Fibroblast of skin of abdomen (primary cell): Measurements from ENCODE around the gene PDCD1.
"Not testable (repeated sequence)": the region's sequence is repeated elsewhere in the genome, so short reads cannot be mapped to it uniquely, and the experiment has no call there.

ENCODE experiments used
- DNase-seq: peaks from one replicate; pipeline ENCODE4 v3.0.0-alpha.2; 2013

The PDCD1 gene

DNA sequence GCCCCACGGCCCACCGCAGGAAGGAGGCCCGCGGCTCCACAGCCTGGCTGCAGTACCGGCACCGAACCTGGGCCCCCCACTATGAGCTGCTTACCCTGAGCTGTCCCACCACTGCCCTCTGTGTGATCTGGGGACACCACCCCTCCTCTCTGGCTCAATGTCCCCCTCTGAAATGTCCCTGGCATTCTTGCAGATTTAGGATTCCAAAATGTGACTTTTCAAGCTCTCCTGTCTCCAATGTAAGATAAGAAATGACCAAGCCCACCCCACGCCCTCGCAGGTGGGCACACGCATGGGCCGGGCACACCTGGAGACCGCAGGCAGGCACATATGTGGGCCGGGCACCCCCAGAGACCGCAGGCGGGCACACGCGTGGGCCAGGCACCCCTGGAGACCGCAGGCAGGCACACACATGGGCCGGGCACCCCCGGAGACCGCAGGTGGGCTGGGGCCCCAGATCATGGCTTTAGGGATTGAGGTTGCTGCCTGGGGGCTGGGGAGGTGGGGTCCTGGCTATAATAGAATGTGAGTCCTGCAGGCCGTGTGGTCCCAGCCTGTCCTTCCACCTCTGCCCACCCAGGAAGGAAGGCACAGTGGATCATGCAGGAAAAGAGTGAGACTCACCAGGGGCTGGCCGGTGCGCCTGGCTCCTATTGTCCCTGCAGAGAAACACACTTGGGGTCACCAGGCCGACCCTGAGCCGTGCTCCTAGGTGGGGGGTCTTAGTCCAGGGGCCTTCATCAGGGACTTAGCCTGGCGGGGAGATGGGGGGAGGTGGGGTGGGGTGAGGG is 7.2 kb downstream of the PDCD1 start:
- no peak for DNase-seq

DNA sequence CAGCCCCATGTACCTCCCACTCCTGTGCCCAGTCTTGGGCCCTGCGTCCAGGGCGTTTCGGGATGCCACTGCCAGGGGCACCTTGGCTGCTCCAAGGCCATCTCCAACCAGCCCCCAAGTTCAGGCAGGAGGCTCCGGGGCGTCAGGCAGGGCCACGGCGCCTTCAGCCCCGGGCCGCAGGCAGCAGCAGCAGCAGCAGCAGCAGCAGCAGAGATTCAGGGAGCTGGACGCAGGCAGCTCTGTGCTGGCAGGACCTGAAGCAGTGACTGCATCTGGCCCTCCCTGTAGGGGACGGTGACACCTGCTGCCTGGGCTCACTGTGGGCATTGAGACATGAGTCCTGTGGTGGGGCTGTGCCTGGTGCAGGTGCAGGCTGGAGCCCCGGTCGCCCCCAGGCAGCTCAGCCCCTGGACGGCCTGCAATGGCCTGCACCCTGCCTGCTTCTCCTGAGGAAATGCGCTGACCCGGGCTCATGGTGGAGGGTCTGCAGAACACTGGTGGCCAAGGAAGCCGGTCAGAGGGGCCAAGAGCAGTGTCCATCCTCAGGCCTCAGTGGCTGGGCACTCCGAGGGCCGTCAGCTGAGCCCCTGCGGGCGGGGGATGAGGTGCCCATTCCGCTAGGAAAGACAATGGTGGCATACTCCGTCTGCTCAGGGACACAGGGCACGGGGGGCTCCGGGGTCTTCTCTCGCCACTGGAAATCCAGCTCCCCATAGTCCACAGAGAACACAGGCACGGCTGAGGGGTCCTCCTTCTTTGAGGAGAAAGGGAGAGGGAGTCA is 8.0 kb downstream of the PDCD1 start:
- DNase-seq: no peak

DNA sequence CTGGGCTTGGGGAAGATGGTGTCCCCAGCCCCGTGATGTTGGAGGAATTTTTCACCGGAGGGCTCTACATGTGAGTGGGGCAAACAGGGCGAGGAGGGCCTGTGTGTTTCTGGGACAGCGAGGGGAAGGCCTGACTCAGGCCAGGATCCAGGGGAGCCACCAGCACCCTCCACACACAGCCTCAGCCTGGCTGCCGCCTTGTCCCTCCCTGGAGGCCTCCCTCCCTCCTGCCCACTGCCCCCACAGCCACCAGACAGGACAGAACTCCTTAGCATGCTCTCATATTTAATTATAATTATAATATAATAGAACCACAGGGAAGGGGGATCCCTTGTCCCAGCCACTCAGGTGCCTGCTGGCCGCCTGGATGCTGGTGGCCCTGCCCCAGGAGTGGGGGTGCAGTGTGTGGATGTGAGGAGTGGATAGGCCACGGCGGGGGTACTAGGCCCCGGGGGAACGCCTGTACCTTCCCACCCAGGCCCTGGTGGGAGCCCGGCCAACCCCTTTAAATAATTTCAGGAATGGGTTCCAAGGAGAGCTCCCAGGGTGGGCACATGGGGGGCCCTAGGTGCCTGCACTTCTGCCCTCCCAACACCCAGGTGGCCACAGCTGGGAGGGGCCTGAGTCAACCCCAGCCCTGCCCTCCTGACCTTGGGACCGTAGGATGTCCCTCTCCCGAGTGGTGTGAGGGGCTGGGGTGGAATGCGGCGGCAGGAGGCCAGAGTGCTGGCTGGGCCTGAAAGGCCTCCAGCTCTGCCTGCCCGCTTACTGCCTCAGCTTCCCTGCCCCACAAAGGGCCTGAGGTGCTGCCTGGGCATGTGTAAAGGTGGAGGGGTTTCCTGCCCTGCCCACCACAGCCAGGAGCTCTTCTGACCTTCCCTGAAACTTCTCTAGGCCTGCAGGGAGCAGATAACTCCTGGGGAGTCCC is 8.8 kb downstream of the PDCD1 start:
- no peak for DNase-seq

DNA sequence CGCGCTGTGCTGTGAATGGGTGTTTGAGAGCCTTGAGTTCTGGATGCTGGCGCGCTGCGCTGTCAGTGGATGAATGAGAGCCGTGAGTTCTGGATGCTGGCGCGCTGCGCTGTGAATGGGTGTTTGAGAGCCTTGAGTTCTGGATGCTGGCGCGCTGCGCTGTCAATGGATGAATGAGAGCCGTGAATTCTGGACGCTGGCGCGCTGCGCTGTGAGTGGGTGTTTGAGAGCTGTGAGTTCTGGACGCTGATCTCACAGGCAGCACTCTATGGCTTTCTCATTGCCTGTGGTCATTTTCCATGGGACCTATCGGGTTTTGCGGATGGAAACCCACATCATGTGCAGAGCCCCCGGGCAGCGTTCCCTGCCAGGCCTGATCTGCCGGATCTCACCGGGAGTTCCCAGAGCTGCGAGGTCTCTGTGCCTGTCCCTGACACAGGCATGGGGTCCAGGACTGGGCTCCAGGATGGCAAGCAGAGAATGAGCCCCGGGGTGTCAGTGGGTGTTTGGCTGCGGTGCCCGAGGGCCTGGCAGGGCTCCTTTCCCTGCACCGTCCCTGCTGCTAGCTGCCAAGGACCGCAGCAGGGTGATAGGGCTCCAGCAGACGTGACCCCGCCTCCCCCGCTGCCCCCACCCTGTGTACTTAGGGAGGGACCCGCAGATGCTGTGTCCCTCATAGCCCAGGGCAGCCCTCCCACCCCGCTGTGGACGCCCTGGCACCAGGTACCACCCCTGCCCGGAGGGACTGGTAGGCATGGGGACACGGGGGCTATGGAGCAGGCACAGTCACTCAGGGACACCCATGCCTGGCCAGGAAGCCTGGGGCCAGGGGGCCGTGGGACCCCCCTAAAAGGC is 9.7 kb downstream of the PDCD1 start:
- no peak for DNase-seq

DNA sequence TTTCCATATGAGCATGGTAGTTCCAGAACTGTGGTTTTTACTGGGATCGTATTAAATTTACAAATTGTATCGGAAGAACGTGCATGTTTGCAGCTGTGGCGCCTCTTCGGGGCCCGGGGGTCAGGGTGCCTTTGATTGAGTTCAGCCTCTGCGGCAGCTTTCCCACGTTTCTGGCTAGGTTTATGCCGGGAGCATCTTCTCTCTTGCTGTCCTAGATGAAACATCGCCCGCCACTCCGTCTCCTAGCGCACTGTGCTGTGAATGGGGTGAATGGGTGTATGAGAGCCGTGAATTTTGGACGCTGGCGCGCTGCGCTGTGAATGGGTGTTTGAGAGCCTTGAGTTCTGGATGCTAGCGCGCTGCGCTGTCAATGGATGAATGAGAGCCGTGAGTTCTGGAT is 12.3 kb downstream of the PDCD1 start:
- DNase-seq: no peak

DNA sequence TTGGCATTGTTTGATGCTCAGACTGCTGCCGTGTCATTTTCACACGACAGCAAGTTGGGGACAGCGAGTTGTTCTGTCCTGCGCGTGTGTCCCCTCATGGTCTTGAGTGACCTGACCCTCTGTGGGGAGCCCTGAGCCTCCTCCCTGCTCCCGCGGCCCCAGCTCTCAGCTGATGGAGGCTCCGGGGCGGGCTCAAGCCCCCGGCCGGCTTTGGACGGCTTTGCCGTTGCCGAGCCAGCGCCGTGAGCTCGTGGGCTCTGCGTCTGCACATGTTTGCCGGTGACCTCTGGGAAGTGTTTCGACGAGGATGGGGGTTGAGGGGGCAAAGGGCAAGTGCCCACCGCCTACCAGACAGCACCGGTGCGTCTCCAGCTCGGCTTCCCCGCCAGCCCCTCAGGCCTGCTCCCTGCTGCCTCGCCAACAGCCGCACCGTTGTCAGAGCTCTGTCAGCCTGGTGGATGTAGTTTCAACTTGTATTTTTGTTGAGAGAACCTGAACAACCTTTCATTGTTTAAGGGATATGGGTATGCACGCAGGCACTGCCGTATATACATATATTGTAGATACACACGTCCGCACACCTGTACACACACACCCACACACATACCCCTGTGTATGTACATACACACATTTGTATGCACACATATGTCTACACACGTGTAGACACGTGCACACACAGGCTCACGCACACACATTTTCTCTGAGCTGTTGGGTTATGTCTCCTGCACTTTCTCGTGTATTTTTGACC is 13.7 kb downstream of the PDCD1 start:
- no peak for DNase-seq

DNA sequence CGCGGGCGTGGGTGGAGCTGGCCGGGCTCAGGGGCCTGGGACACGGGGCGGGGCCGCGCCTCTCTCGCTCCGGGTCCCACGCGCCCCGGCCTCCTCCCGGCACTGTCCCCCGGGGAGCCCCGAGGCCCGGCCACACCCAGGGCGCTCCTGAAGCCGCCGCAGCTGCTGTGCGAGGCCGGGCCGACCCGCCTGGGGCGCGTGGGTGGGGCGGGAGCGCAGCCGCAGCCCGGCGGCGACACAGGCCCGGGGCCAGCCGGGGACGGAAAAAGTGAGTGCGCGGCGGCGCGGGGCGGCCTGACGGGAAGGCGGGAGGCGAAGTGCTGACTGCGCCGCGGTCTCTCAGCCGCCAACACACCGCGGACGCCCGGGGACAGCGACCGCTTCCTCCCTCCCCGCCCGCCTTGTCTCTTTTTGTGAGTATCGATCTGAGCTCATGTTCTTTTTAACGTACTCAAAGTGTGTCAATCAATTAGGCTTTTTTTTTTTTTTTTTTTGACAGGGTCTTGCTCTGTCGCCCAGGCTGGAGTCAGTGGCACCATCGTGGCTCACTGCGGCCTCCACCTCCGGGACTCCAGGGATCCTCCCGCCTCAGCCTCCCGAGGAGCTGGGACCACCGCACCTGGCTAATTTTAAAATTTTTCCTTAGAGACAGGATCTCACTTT is 14.5 kb downstream of the PDCD1 start:
- peak; percentile 36 for DNase-seq

DNA sequence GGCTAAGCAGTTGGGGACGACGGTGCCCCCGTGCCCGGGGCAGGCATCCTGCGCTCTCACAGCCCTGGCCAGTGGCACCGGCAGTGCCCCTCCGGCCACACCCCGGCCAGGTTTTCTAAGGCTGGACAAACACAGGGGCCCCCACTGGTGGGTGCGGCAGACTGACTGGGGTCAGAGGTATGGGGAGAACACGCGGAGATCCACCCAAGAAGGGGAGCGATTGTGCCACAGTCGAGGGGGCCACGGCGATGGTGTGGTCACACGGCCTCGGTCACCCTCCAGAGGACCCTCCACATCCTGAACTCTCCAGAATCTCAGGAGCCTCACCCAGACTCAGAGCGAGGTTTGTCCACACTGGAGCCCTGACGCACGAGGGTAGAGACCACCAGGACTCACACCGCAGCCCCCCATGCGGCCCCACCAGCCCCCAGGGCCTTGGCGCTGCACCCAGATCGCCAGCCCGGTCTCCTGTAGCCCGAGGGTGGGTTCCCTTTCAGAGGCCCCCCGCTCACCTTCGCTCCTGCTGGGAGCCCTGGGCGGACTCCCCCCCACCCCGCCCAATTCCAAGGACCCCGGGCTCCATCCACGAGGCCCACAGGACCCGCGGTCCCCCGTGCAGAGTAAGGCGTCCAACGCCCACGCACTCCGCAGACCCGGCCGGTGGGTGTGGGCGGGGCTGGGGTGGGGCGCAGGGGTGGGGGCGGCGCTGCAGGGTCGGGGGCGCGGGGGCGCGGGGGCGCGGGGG is 15.2 kb downstream of the PDCD1 start:
- DNase-seq: no peak

DNA sequence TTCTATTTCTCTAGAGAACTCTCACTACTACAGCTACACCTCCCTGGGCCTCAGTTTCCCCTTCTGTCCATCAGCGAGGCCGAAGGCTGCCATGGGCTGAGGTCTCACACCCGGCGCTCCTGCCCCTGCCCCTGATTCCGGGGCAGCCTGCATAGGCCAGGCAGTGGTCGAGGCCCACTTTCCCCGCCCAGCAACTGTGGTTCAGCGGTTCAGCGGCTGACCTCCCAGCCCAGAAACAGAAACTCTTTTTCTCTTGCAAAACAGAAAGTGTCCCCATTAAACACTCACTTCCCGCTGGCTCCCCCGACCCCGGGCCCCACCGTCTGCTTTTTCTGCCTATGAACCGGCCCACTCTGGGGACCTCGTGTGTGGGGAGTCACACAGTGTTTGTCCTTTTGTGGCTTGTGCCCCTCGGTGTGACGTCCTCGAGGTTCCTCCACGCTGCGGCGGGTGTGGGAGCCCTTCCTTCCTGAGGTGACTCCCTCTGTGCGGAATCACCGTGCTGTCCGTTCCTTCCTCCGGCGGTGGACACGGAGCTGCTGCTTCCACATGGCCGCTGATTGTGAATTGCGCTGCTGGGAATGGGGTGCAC is 16.0 kb downstream of the PDCD1 start:
- no peak for DNase-seq

DNA sequence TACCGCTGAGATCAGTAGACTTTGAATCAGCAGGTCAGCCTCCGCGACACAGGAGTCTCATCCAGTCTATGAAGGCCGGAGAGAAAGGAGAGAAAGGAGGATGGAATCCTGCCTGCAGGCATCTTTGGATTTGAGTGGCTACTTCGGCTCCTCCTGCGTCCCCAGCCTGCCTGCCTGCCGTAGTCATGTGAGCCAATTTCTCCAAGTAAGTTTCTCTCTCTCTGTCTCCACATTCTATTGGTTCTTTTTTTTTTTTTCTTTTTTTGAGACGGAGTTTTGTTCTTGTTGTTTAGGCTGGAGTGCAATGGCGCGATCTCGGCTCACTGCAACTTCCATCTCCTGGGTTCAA is 16.7 kb downstream of the PDCD1 start:
- no peak for DNase-seq

DNA sequence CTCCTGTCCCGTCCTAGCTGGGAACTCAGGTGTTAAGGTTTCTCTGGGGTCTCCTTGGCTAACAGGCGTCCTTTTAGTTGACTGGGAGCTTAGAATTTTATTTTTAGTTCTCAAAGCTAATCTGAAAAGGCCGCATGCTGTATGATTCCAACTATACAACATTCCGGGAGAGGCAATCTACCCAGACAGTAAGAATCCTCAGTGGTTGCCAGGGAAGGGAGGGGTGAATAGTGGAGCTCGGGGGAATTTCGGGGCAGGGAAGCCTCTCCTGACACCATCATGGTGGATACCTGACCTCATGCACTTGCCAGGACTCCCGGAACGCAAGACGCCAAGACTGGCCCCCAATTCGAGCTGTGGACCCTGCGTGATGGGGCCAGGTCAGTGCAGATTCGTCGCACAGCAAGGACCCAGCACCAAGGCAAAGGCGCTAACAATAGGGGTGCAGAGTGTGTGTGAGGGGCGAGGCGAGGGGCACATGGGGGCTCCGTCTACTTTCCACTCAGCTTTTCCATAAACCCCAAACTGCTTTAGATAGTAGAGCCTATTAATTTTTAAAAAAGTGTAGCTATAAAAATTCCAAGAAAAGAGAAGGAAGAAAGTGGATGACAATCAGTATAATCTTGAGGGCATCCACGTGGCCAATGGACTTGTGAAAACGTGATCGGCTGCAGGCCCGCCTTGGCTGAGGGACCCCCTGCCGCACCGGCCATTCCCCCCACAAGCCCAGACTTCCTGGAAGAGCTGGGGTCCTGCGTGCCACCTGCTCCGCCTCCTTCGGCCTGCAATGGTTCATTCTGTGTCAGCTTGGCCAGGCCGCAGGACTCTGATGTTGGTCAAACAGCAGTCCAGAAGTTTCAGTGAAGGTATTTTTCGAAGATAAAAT is 17.3 kb downstream of the PDCD1 start:
- no peak for DNase-seq

DNA sequence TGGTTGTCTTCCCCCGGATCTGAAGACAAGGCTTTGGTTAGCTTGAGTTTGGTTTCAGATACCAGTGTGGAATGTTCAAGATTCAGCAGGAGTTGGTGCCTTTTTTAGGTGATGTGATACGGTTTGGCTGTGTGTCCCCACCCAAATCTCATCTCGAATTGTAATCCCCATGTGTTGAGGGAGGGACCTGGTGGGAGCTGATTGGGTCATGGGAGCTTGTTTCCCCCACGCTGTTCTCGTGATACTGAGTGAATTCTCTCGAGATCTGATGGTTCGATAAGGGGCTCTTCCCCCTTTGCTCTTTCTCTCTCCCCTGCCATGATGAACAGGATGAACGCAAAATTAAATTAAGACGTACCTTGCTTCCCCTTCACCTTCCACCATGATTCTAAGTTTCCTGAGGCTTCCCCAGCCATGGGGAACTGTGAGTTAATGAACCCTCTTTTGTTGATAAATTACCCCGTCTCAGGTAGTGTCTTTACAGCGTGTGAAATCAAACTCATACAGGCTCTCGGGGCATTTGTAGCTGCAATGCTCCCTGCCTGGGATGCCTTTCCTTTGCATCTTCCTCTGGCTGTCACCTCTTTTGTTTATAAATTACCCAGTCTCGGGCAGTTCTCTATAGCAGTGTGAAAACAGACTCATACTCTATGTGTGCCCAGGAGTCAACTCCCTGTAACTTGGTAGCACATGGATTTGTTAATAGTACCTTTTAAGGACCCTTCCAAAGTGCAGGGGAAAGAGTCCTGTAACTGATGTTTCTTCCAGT is 21.3 kb downstream of the PDCD1 start:
- DNase-seq: no peak

DNA sequence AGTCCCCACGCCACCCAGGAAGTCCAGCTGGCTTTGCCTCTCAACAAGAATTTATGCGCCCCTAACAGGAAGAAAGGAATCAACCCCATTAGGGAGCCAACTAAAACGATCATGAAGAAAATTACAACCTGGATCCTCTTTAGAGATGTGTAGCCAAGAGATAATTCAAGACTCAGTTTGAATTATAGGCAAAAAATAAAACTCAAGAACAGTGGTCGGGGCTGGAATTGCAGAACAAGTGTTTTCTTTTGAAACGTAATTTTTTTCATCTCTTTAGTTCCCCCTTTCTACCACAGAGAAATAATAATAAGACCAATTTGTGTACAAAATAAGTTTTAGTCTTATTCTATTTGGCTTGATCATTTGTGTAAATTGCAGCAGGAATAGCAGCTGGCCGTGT is 22.4 kb downstream of the PDCD1 start:
- no peak for DNase-seq

DNA sequence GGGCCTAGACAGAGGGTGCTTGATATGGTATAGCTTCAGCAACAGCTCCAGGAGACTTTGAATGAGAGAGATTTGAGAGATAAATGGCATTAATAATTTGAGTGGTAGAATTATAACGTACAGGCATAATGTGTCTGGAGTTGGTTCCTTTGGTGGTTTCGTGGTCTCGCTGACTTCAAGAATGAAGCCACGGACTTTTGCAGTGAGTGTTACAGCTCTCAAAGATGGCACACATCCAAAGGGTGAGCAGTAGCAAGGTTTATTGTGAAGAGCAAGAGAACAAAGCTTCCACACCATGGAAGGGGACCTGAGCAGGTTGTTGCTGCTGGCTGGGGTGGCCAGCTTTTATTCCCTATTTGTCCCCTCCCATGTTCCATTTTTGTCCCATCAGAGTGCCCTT is 23.1 kb downstream of the PDCD1 start:
- no peak for DNase-seq

DNA sequence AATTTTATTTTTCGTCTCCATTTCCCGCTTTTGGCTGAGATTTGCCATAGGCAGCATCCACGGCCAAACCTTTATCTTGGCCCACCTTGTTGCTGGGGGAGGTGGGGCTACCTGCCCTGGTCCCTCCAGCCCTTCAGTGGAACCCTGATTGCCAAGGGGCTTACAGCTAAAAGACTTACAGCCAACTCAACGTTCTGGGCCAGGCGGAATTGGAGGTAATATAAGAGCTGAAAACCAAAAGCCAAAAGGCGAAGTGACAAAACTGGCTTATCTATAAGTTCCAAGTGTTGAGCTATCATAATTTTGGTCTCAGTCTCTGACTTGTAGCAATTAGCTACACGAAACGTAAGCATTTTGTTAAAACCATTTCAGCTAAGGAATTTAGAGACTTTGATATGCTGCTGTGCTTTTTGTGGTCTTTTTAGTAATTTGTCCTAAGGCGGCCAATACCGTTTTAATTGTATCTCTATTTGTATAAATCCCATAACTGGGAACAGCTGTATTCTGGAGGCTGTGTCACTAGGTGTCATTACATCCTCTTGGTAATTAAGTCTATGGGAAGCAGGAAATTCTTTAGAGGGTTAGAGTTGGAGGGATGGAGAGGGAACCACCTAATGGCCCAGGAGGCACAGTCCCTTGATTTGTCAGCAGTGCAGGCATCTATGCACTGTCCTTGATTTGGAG is 24.0 kb downstream of the PDCD1 start:
- no peak for DNase-seq

DNA sequence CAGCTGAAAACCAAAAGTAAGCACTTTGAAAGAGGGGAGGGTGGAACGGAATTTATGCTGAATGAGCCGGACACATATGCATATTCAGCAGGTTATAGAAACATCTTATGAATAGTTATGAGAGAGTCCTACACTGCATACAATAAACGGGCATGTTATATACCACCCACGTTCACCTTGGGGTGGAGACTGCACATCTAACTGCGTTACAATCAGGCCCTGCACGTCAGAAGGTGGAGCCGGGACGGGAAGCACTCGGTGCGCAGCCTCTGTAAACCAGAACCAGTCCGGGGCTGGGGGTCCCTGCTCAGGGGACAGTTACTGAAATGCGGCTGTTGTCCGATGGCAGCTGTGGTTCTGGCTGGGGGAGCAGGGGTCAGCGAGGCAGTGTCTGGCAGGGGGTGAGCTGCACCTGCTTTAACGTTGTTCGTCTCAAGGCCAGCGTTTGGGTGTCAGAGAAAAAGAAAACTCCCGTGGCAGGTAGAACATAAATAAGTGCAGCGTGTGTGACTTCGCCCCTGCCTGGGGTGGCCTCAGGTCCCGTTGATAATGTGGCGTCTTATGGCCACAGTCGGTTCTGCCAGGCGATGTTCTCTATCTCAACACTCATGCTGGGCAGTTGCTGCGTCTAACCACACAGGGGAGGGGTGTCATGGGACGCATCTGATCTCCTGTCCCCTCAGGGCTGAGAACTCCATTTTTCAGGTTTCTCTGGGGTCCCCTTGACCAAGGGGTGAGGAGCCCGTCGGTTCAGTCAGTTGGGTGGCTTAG is 24.8 kb downstream of the PDCD1 start:
- DNase-seq: not testable (repeated sequence)
